ENCODE measurements around the gene NXPE1. TPM values are rescaled to one million over a fixed set of nuclear protein-coding genes. Genes with fewer than 3 reads are reported as not detected.
A peak's percentile ranks its signal among the peaks of the same experiment; 100 is the strongest.

NXPE1 gene
- total and polyA plus RNA-seq, 11 donors = 0.08 to 1.0 TPM; not detected in 9

DNA sequence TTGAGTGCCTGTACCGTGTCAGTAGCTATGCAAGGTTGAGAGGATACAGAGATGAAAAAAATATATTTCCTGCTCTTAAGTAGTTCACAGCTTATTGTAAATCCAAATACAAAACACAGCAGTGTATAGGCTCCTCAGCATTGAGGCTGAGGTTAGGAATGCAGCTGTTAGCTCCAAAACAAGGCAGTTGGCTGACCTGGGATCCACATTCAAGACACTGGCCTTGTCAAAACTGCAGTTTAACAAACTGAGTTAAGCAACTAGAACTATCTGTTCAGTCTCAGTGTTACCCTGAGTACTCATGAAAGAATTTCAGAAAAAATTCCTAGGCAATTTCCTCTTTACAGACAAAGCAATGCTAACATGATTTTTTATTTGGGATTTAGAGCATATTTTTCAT is 77.6 kb downstream of the NXPE1 start:
- H3K27ac ChIP-seq = no peak overlapping the region
- DNase-seq = no peak
- no peak for ATAC-seq
- H3K4me1 ChIP-seq = peaks cover 0 to 5% (median 0%) of the 10 kb centered on the region in 12 donors
- no peaks in the 10 kb centered on the region for H3K36me3 ChIP-seq
- no peaks in the 10 kb centered on the region for H3K9me3 ChIP-seq
- intact Hi-C loops (cut with DNase I) = loop anchor here in 1 of 10 donors (10.0 kb wide), 1 partner anchor 137 kb away; no protein-coding TSS in a partner anchor
- 66 to 75% (median 70%) methylated on average over 1 of the region's 1 CpG for WGBS, 4 donors
- H3K27me3 ChIP-seq = no peaks in the 10 kb centered on the region
- TF ChIP-seq POLR2A (IDR thresholded peaks at IDR 0.05) = no peak
- TF ChIP-seq, protein P1, sequence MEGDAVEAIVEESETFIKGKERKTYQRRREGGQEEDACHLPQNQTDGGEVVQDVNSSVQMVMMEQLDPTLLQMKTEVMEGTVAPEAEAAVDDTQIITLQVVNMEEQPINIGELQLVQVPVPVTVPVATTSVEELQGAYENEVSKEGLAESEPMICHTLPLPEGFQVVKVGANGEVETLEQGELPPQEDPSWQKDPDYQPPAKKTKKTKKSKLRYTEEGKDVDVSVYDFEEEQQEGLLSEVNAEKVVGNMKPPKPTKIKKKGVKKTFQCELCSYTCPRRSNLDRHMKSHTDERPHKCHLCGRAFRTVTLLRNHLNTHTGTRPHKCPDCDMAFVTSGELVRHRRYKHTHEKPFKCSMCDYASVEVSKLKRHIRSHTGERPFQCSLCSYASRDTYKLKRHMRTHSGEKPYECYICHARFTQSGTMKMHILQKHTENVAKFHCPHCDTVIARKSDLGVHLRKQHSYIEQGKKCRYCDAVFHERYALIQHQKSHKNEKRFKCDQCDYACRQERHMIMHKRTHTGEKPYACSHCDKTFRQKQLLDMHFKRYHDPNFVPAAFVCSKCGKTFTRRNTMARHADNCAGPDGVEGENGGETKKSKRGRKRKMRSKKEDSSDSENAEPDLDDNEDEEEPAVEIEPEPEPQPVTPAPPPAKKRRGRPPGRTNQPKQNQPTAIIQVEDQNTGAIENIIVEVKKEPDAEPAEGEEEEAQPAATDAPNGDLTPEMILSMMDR (IDR thresholded peaks at IDR 0.05) = no peak
- H3K4me3 ChIP-seq = no peak overlapping the region

DNA sequence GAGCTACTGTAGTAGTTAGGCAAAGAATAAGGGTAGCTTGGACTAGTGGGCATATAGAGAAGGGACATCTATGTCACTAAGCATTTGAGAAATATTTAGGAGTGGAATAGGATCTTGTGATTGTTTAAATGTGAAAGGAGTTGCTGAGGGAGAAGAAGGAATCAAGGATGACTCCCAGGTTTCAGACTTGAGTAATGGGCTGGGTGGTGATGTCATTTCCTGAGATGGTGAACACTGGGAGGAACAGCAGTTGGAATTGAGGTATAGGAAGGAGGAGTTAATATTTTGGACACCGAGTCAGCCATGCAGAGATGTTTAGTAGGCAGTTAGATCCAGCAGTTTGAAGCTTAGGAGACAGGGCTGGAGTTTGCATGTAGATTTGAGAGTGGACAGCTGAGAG is 80.3 kb downstream of the NXPE1 start:
- no peaks in the 10 kb centered on the region for H3K9me3 ChIP-seq
- no peak for DNase-seq
- H3K4me3 ChIP-seq = no peak overlapping the region
- no peak overlapping the region for H3K27ac ChIP-seq
- no peaks in the 10 kb centered on the region for H3K27me3 ChIP-seq
- no peaks in the 10 kb centered on the region for H3K36me3 ChIP-seq
- TF ChIP-seq, protein P1 (IDR thresholded peaks at IDR 0.05) = no peak
- TF ChIP-seq POLR2A (IDR thresholded peaks at IDR 0.05) = no peak
- intact Hi-C loops (cut with DNase I) = no loop called here
- WGBS, 4 donors = 85 to 91% (median 86%) methylated on average over 1 of the region's 1 CpG
- peaks cover 0 to 5% (median 0%) of the 10 kb centered on the region in 12 donors for H3K4me1 ChIP-seq
- ATAC-seq = no peak

DNA sequence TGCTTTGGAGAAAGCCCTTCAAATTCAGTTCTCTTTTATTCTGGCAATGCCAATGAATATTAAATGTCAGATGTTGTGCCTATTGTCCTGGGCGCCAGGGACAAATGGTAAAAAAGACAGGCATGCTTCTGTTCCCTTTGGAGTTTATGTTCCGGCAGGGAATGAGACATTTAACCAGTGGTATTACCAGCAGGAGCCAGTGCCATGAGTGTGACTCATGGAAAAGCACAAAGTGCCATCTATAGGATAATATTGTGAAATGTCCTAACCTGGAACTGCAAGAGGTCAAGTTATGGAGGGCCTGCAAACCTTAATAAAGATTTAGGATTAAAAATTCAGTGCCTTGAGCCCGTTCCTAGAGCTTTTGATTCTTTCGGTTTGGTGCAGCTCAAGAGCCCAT is 80.9 kb downstream of the NXPE1 start:
- WGBS, 4 donors = 63 to 71% (median 70%) methylated on average over 4 of the region's 4 CpGs
- ATAC-seq = peak in 2 of 4 donors; percentile 26 to 36
- Histone ChIP-seq H3K36me3 (no peaks in the 10 kb centered on the region), H3K27ac (no peak overlapping the region), H3K4me3 (no peak overlapping the region), H3K9me3 (no peaks in the 10 kb centered on the region), H3K4me1 (peaks cover 0 to 5% (median 0%) of the 10 kb centered on the region in 12 donors), H3K27me3 (no peaks in the 10 kb centered on the region)
- TF ChIP-seq, protein P1 (IDR thresholded peaks at IDR 0.05) = peak in 1 of 12 donors; percentile 21
- no peak for TF ChIP-seq POLR2A (IDR thresholded peaks at IDR 0.05)
- intact Hi-C loops (cut with DNase I) = no loop called here
- no peak for DNase-seq

DNA sequence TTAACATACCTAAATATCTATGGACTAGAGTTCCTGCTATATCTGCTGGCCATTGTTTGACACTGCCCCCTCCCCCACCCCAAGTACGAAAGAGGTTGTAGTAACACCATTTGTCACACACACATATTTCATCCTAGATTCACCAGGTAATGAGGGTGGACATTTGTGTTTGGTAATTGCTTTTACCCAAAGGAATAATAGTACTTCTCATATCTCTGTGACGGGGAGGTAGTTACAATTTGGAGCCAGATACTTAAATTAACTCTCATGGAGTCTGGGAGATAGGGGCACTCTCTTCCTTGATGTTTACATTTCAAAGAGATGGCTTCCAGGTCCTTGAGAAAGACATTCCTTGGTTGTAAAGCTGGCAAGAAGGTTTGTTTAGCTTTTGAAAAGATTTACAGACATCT is 81.7 kb downstream of the NXPE1 start:
- H3K27ac ChIP-seq = no peak overlapping the region
- H3K4me3 ChIP-seq = no peak overlapping the region
- H3K4me1 ChIP-seq = peaks cover 0 to 5% (median 0%) of the 10 kb centered on the region in 12 donors
- TF ChIP-seq, protein P1 (IDR thresholded peaks at IDR 0.05) = no peak
- TF ChIP-seq POLR2A (IDR thresholded peaks at IDR 0.05) = no peak
- WGBS, 4 donors = 28 to 33% (median 31%) methylated on average over 2 of the region's 2 CpGs
- intact Hi-C loops (cut with DNase I) = no loop called here
- H3K36me3 ChIP-seq = no peaks in the 10 kb centered on the region
- no peaks in the 10 kb centered on the region for H3K27me3 ChIP-seq
- no peaks in the 10 kb centered on the region for H3K9me3 ChIP-seq
- DNase-seq (no peak), ATAC-seq (no peak)

Measured in heart left ventricle (tissue), 16 donors.